NT2/D1 (cell line): Measurements from ENCODE around the gene STAMBP.

ENCODE experiments used
- SUZ12 ChIP-seq: IDR thresholded peaks from 2 replicates; pipeline ENCODE4 v1.6.1; 2011; ENCODE audit not compliant: insufficient read length, insufficient read depth; ENCODE audit errors: extremely low read depth
- YY1 ChIP-seq: IDR thresholded peaks from 2 replicates; pipeline ENCODE4 v1.6.1; 2011; ENCODE audit not compliant: insufficient read length, insufficient read depth
- ZNF274 ChIP-seq: IDR thresholded peaks from 2 replicates; pipeline ENCODE4 v1.6.1; 2011; ENCODE audit warnings: mild to moderate bottlenecking, low read depth, low read length

- TF ChIP-seq YY1 (no peak), ZNF274 (no peak), SUZ12 (no peak)
Observed at GRCh38 chr2:73827660-73828388, 937 bp upstream of the STAMBP start.
